ENCODE measurements around the gene PARP11. TPM values are rescaled to one million over a fixed set of nuclear protein-coding genes. Genes with fewer than 3 reads are reported as not detected.

Gene PARP11
- total RNA-seq, 1 experiment from 2014 or later, result 8.0 TPM

DNA sequence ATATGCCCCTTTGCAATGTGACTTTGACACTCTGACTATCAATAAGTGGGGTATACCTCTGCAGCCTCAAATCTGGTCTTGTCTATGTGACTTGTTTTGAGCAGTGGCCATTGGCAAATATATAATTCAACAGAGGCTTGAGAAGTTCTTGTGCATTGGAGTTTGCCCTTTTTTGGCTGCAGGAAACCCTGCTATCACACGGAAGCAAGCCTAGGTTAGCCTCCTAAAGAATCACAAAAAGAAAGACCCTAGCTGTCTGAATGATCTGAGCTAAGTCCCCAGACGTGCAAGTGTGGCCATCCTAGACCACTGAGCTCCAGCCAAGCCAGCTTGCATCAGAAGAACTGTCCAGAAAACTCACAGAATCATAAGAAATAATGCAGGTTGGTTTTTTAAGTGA is 31.8 kb upstream of the PARP11 start:
- POLR2A ChIA-PET, result interaction anchor here (0.6 to 1.1 kb wide), 2 partner anchors 8 to 675 kb away, joined by 3 to 4 read pairs; no protein-coding TSS in a partner anchor

GRCh38 chr12:3902921-3903320 is 29.7 kb upstream of the PARP11 start:
- no peaks in the 10 kb centered on the region for H3K36me3 Mint-ChIP-seq
- CTCF ChIA-PET, result no interaction called here

More for the DNA sequence above, 31.8 kb upstream of the PARP11 start:
- no peaks in the 10 kb centered on the region for H3K27me3 Mint-ChIP-seq (ENCODE audit: low read depth)
- H3K4me3 Mint-ChIP-seq, result no peak overlapping the region
- peaks cover 11% of the 10 kb centered on the region for H3K4me1 Mint-ChIP-seq
- no peak for ATAC-seq
- TF ChIP-seq ETV6 (CRISPR knock-in tag; IDR thresholded peaks at IDR 0.05) (no peak), CDX4 (CRISPR knock-in tag; IDR thresholded peaks at IDR 0.05; ENCODE audit: borderline replicate concordance) (no peak), FOXP4 (CRISPR knock-in tag; IDR thresholded peaks at IDR 0.05) (no peak), FOXP1 (CRISPR knock-in tag; IDR thresholded peaks at IDR 0.05; ENCODE audit: borderline replicate concordance) (no peak), FOXJ3 (CRISPR knock-in tag; IDR thresholded peaks at IDR 0.05; ENCODE audit: borderline replicate concordance) (no peak)
- TF ChIP-seq, protein P1, sequence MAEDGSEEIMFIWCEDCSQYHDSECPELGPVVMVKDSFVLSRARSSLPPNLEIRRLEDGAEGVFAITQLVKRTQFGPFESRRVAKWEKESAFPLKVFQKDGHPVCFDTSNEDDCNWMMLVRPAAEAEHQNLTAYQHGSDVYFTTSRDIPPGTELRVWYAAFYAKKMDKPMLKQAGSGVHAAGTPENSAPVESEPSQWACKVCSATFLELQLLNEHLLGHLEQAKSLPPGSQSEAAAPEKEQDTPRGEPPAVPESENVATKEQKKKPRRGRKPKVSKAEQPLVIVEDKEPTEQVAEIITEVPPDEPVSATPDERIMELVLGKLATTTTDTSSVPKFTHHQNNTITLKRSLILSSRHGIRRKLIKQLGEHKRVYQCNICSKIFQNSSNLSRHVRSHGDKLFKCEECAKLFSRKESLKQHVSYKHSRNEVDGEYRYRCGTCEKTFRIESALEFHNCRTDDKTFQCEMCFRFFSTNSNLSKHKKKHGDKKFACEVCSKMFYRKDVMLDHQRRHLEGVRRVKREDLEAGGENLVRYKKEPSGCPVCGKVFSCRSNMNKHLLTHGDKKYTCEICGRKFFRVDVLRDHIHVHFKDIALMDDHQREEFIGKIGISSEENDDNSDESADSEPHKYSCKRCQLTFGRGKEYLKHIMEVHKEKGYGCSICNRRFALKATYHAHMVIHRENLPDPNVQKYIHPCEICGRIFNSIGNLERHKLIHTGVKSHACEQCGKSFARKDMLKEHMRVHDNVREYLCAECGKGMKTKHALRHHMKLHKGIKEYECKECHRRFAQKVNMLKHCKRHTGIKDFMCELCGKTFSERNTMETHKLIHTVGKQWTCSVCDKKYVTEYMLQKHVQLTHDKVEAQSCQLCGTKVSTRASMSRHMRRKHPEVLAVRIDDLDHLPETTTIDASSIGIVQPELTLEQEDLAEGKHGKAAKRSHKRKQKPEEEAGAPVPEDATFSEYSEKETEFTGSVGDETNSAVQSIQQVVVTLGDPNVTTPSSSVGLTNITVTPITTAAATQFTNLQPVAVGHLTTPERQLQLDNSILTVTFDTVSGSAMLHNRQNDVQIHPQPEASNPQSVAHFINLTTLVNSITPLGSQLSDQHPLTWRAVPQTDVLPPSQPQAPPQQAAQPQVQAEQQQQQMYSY (CRISPR knock-in tag; IDR thresholded peaks at IDR 0.05), result no peak
- CTCF ChIA-PET, result no interaction called here
- no peak for DNase-seq (ENCODE audit: low spot score)
- H3K27ac Mint-ChIP-seq, result no peak overlapping the region
- no peaks in the 10 kb centered on the region for H3K36me3 Mint-ChIP-seq
- H3K9me3 Mint-ChIP-seq, result no peaks in the 10 kb centered on the region; the same call in 1 of the 2 replicates

GRCh38 chr12:3901116-3901515 is 27.9 kb upstream of the PARP11 start:
- H3K9me3 Mint-ChIP-seq, result no peaks in the 10 kb centered on the region; the same call in 1 of the 2 replicates
- H3K36me3 Mint-ChIP-seq, result no peaks in the 10 kb centered on the region
- no peak overlapping the region for H3K27ac Mint-ChIP-seq
- no peak overlapping the region for H3K4me3 Mint-ChIP-seq
- ChIA-PET CTCF (interaction anchor here (0.8 to 1.2 kb wide), 7 partner anchors 10 to 206 kb away, joined by 3 to 10 read pairs (median 4); no protein-coding TSS in a partner anchor), POLR2A (no interaction called here)
- no peak for ATAC-seq
- no peak for DNase-seq (ENCODE audit: low spot score)
- H3K4me1 Mint-ChIP-seq, result peaks cover 2% of the 10 kb centered on the region; the same call in 1 of the 2 replicates
- no peaks in the 10 kb centered on the region for H3K27me3 Mint-ChIP-seq (ENCODE audit: low read depth)
- no peak for TF ChIP-seq CREM (CRISPR knock-in tag; IDR thresholded peaks at IDR 0.05)
- no peak for TF ChIP-seq ATF1 (CRISPR knock-in tag; IDR thresholded peaks at IDR 0.05)
- no peak for TF ChIP-seq ZBTB43 (CRISPR knock-in tag; IDR thresholded peaks at IDR 0.05)
- TF ChIP-seq, protein P2, sequence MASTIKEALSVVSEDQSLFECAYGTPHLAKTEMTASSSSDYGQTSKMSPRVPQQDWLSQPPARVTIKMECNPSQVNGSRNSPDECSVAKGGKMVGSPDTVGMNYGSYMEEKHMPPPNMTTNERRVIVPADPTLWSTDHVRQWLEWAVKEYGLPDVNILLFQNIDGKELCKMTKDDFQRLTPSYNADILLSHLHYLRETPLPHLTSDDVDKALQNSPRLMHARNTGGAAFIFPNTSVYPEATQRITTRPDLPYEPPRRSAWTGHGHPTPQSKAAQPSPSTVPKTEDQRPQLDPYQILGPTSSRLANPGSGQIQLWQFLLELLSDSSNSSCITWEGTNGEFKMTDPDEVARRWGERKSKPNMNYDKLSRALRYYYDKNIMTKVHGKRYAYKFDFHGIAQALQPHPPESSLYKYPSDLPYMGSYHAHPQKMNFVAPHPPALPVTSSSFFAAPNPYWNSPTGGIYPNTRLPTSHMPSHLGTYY (CRISPR knock-in tag; IDR thresholded peaks at IDR 0.05), result no peak
- TF ChIP-seq, protein P3, sequence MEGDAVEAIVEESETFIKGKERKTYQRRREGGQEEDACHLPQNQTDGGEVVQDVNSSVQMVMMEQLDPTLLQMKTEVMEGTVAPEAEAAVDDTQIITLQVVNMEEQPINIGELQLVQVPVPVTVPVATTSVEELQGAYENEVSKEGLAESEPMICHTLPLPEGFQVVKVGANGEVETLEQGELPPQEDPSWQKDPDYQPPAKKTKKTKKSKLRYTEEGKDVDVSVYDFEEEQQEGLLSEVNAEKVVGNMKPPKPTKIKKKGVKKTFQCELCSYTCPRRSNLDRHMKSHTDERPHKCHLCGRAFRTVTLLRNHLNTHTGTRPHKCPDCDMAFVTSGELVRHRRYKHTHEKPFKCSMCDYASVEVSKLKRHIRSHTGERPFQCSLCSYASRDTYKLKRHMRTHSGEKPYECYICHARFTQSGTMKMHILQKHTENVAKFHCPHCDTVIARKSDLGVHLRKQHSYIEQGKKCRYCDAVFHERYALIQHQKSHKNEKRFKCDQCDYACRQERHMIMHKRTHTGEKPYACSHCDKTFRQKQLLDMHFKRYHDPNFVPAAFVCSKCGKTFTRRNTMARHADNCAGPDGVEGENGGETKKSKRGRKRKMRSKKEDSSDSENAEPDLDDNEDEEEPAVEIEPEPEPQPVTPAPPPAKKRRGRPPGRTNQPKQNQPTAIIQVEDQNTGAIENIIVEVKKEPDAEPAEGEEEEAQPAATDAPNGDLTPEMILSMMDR (IDR thresholded peaks at IDR 0.05), result no peak
- no peak for TF ChIP-seq ETV6 (CRISPR knock-in tag; IDR thresholded peaks at IDR 0.05)

More at GRCh38 chr12:3902921-3903320, 29.7 kb upstream of the PARP11 start:
- POLR2A ChIA-PET, result no interaction called here
- Mint-ChIP-seq H3K4me3 (no peak overlapping the region), H3K9me3 (no peaks in the 10 kb centered on the region; the same call in 1 of the 2 replicates), H3K27ac (no peak overlapping the region), H3K27me3 (ENCODE audit: low read depth) (no peaks in the 10 kb centered on the region), H3K4me1 (peaks cover under 1% of the 10 kb centered on the region; the same call in 1 of the 2 replicates)
- no peak for DNase-seq (ENCODE audit: low spot score)
- no peak for ATAC-seq
- TF ChIP-seq, protein P4, sequence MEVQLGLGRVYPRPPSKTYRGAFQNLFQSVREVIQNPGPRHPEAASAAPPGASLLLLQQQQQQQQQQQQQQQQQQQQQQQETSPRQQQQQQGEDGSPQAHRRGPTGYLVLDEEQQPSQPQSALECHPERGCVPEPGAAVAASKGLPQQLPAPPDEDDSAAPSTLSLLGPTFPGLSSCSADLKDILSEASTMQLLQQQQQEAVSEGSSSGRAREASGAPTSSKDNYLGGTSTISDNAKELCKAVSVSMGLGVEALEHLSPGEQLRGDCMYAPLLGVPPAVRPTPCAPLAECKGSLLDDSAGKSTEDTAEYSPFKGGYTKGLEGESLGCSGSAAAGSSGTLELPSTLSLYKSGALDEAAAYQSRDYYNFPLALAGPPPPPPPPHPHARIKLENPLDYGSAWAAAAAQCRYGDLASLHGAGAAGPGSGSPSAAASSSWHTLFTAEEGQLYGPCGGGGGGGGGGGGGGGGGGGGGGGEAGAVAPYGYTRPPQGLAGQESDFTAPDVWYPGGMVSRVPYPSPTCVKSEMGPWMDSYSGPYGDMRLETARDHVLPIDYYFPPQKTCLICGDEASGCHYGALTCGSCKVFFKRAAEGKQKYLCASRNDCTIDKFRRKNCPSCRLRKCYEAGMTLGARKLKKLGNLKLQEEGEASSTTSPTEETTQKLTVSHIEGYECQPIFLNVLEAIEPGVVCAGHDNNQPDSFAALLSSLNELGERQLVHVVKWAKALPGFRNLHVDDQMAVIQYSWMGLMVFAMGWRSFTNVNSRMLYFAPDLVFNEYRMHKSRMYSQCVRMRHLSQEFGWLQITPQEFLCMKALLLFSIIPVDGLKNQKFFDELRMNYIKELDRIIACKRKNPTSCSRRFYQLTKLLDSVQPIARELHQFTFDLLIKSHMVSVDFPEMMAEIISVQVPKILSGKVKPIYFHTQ (CRISPR knock-in tag; IDR thresholded peaks at IDR 0.05), result no peak
- TF ChIP-seq SMAD3 (CRISPR knock-in tag; IDR thresholded peaks at IDR 0.05; ENCODE audit: borderline replicate concordance) (no peak), ESRRA (CRISPR knock-in tag; IDR thresholded peaks at IDR 0.05; ENCODE audit: borderline replicate concordance) (no peak), SMAD4 (CRISPR knock-in tag; IDR thresholded peaks at IDR 0.05) (no peak)

Data from WTC11 (cell line).